ENCODE results near the gene DAZAP1.
A peak's percentile ranks its signal among the peaks of the same experiment; 100 is the strongest.

DAZAP1 gene

DNA sequence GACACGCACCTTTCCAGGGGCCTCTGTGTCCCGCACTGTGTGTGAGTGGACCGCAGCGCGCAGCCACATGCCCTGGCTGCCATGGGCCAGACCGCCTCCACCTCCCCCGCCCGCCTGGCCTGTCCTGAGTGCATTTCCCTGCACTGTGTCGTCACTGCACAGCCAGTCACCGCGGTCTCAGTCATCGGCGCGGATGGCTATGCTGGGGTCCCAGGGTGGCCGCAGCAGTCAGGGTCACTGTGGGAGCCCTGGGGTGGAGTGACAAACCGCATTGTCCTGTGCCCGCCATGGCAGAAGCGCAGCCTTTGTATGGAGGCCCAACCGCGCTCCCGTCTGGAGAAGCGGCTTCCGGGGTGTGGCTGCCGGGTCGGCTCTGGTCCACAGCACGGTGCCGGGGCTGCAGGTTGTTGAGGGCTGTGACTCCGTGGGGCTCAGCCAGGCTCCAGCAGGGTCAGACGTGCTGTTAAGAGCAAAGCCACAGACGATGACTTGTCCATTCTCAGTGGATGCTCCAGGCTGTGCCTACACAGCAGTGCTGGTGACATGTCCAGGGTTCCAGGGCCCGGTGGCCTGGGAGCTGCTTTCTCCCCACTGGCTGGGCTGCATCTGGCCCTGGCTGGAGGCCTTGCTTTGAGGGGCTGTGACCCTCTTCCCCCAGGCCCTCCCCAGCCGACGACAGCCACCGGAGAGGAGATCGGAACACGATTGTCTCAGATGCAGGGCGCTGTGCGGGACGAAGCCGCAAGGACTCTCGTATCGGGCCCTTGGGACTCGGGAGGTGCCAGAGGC lies 30.0 kb upstream of the DAZAP1 start:
- DNase-seq, result no peak

DNA sequence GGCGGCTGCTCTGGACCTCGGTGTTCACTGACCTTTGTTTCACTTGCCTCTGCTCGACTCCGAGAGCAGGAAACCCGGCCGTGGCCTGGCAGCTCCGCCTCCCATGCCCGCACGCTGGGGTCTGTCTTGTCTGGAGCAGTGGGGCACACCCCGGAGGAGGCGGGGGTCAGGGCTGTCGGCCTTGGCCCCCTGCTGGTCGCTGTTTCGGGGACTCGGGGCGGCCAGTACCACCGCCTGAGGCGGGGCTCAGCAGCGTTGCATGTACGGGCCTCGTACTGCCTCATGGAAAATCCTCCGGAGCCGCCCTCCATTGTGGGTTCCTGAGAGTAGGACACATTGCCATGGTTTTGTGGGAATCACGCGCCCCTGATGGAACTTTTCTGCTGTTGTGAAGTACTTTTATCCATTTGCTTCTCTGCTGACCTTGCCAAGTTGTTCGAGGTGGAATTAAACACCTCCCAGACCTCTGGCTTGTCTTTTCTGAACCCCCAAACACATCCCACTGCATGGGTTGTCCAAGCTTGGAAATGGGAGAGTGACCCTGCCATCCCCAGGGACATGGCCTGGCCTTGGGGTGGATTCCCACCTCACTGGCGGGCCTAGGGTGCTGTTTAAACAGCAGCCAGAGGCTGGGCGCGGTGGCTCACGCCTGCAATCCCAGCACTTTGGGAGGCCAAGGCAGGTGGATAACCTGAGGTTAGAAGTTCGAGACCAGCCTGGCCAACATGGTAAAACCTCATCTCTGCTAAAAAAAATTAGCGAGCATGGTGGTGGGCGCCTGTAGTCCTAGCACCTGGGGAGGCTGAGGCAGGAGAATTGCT lies 29.2 kb upstream of the DAZAP1 start:
- no peak for DNase-seq

DNA sequence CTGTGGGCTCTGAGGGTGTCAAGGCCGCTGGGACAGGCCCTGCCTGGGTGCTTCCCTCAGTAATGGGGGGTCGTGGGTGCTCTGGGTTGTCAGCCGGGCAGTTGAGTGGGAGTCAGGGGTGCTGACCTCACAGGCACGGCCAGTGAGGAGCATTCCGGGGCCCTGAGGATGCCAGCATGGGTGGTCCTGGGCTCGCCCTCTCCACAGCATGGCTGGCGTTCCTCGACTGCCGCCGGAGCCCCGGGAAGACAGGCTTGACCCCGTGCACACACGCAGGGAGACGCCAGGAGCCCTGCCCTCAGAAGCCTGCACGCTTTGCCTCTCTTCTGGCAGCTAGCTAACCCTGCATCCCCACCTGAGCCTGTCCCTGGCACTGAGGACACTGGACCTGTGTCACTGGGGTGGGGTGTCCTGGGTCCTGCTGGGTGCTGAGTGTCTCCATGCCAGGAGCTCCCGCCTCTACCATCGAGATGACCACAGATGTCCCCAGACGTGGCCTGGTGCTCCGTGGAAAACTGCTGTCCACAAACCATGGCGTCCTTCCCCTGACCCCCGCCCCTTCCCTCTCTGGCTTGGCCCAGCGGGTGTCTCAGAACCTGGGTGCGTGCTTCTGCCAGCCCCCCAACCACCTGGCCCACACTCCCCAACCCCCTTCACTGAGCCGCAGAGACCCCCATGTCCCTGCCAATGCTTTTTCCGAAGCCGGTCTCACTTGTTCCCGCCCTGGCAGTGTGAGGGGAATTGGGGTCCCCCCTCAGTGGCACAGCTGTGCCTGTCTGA lies 28.1 kb upstream of the DAZAP1 start:
- no peak for DNase-seq

DNA sequence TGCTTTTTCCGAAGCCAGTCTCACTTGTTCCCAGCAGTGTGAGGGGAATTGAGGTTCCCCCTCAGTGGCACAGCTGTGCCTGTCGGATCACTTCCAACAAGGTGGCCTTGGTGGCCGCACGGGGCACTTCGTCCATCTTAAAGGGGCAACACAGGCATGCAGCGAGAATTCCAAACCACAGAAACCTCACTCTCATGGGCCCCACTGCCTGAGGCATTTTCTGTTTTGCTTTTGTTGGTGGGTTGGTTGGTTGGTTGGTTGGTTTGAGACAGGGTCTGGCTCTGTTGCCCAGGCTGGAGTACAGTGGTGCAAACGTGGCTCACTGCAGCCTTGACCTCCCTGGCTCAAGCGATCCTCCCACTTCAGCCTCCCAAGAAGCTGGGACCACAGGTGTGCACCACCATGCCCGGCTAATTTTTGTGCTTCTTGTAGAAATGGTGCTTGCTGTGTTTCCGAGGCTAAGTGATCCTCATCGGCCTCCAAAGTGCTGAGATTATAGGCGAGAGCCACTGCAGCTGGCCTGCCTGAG lies 27.4 kb upstream of the DAZAP1 start:
- no peak for DNase-seq

DNA sequence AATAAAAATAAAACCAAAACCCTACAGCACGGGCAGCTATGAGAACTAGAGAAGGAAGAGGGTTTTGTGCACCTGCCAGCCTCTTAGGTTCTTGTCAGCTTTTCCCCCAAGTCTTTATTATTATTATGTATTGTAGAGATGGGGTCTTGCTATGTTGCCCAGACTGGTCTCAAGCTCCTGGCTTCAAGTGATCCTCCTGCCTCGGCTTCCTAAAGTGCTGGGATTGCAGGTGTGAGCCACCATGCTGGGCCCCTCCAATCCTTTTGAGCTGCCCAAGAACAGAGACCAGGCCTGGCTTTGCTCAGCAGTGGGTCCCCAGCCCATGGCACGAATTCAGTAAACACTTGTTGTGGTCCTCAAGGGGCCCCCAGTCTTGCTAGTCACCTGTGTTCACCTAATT lies 25.1 kb upstream of the DAZAP1 start:
- no peak for DNase-seq

DNA sequence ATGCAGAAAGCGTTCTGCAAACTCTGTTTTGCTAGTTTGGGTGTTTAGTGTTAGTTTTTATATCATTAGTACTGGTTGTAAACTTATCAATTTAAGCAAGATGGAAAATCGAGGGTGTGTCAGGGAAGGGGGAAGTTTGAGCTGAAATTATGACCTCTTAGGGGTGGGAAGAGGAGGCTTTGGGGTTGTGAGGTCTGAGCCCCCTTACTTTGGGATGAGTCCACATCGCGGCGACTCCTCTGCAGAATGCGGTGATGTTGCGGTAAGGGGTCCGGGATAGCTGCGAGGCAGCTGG lies 24.4 kb upstream of the DAZAP1 start:
- DNase-seq, result no peak

DNA sequence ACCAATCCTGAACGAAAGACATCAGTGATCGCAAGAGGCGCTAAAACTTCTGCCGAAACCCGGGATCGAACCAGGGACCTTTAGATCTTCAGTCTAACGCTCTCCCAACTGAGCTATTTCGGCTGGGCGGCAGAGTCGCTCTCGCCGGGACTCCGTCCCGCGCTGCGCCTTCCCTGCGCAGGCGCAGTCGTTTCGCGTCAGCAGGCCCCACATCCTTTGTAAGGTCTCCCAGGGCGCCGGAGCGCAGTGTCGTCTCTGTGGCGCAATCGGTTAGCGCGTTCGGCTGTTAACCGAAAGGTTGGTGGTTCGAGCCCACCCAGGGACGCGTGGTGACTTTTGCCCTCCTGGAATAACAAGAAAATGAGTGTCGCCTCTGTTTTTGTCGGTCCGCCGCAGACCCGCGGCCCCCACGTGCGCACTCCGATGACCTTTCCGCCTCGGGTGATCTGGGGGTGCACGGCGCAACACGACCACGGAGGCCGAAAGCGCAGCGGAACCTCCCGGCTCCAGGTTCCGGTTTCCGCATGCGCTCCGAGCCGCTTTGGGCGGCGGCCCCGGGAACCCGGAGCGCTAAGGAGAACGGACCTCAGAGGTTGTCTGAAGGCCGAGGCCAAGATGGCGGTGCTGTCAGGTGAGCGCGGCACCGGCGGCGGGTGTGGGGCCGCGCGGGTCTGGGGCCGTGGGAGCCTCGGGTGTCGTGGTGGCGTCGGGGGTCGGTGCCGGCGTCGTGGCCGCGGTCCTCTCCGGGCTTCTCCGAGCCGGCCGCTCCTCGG lies 23.9 kb upstream of the DAZAP1 start, which contains the start of gene NDUFS7:
NDUFS7 (plus strand) TSS at position 596 of the 773 bp plus-strand sequence; CDS start at position 616, 20 bp downstream.
- peak; percentile 92 for DNase-seq

DNA sequence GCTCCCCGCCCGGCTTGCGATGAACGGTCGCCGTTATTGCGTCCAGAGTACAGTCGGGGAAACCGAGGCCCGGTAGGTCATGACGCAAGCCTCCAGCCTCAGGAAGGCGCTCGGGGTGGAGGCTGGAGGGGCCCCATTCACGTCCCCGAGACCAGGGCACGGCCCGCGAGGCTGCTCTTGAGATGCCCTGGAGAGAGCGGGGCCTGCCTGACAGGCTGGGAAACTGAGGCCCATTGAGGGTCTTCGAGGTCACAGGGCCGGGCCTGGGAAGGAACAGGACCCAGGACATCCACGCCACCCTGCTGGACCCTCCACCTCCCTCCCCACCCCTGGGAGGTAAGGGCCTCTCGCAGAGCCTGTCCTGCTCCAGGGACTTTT lies 23.3 kb upstream of the DAZAP1 start:
- no peak for DNase-seq

DNA sequence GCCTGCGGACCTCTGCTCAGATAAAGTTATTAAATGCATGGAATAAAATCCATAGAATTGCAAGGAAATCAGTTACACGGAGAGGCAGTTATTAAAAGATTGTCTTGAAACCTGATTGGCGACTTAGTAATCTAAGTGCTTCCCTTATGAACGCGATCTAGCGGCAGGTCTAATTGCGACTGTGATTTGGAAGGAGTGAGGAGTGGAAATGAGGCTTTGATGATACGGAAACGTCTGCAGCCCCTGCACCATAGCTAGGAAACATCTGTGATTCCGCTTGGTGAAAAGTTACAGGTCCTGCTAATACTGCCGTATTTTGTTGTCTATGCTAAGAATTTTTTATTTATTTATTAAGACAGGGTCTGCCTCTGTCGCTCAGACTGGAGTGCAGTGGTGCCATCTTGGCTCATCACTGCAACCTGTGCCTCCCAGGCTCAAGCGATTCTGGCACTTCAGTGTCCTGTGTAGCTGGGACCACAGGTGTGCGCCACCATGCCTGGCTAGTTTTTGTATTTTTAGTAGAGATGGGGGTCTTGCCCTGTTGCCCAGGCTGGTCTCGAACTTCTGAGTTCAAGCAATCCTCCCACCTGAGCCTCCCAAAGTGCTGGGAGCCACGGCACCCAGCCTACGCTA lies 22.8 kb upstream of the DAZAP1 start:
- no peak for DNase-seq

DNA sequence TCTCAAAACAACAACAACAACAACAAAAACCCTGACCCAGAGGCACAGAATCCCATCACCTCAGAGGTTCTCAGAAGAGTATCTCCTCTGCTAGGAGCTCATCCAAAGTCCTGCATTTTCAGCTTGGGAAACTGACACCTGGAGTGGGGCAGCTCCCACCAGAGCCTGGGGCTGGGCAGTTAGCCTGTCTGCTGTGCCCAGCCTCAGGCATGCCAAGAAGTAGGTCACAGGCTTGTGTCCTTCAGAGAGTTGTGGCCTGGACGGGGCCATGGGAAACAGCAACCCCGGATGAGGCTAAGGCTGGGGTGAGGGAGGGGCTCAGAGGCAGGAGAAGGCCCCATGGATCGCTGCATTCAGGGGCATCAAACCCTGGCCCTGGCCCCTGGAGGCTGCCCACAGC lies 21.6 kb upstream of the DAZAP1 start:
- DNase-seq, result no peak

DNA sequence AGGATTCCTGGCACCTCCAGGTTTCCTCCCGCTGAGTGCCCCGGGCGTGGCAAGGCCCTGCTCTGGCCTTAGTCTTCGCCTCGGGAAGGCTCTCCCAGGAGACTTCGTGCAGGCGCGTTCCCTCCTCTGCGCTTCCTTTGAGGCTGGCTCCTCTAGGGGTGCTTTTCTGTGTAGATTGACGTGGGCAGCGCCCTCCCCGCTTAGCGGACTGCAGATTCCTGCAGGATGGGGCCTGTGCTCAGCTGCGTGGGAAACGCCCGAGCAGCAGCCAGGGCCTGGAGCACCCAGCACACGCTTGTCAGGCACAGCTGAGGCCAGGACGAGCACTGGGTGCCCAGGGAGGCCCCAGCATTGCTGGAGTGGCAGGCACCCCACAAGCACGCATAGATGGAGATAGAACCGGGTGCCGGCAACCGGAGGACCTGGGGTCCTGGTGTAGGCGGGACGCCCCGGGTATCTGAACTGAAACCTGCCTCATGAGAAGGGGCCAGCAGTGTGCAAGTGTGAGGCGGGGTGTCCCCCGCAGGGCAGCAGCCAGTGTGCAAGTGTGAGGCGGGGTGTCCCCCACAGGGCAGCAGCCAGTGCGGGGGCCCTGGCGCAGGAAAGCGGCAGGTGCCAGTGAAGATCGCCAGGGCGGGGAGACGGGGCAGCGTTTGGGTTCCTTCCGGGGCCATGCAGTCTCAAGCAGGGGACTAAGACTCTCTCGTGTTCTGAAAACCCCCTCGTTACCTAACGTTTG lies 20.3 kb upstream of the DAZAP1 start:
- DNase-seq, result no peak

DNA sequence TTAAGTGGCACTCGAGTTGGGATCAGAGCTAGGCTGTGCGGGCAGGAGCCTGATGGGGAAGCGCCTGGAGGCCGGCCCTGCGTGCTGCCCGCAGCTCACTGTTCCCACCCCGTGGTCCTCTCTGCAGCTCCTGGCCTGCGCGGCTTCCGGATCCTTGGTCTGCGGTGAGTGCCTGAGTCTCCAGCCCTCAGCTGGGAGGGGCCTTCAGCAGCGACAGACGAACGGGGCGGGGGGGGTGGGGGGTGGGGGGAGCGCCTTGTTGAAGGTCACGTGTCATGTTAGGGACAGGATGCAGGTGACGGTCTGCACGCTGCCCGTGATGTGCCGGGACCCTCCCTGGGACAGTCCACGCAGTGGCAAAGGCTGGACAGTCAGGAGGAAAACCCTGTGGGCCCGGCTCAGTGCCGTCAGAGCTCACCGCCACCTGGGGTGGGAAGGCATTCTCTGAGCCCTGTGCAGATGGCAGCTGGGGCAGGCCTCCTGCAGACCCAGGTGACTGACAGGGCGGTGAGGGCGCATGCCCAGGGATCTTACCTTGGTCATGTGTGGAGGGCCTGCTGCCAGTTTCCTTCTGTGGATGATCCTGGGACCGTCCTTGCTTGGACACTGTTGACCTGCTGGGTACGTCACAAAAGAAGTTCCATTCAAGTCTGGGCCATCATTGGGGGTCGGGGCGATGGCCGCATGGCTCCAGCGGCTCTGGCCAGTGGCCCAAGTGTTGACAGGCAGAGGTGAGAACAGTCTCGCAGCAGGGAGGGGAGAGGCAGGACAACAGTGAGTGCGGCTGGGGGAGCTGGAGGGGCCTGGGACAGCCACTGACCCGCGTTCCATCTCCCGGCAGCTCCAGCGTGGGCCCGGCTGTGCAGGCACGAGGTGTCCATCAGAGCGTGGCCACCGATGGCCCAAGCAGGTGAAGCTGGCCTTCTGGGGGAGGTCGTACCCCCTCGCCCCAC lies 19.4 kb upstream of the DAZAP1 start:
- DNase-seq, result no peak

DNA sequence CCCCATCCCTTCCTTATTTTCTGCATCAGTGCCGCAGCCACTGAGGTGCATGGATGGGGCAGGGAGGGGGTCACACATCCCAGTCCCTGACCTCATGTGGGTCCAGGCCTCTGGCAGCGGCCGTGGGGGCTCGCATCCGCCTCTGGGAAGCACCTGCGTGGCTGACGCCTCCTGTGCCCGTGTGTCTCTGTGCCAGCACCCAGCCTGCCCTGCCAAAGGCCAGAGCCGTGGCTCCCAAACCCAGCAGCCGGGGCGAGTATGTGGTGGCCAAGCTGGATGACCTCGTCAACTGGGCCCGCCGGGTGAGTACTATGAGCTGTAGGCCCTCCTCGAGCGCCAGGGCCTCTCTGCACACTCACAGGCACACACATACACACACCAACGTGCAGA lies 18.8 kb upstream of the DAZAP1 start:
- no peak for DNase-seq

DNA sequence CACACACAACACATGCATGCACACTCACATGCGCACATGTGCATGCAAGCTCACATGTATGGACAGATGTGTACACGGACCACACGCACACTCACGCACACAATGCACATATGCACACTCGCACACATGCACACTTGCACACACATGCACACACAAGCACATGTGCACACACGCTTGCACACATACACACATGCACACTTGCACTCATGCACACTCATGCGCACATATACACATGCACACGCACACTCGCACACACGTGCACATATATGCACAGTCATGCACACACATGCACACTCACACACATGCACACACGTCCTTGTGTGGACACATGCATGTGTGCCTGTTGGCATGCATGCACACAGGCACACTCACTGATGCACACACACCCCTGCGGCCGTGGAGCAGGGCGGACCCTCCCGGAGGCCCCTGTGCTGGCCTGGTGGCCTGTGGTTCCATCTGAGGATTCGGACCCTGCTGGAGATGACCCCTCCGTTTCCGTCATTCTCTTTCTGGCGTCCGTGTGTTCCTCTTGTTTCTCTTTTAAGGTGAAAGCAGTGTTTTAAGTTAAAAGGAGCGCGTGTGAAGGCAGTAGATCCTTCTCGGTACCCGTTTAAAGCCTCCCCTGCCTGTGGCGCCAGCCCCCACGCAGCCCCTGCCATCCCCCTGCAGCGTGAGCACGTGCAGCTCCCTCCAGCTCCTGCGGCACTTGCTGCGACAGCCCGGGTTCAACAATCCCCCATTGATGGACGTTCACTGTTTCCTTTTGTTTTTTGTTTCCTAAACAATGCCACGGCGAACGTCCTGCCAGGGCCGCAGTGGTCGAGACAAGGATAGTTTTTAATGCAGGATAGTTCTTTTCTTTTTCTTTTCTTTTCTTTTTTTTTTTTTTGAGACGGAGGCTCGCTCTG lies 18.1 kb upstream of the DAZAP1 start:
- no peak for DNase-seq

DNA sequence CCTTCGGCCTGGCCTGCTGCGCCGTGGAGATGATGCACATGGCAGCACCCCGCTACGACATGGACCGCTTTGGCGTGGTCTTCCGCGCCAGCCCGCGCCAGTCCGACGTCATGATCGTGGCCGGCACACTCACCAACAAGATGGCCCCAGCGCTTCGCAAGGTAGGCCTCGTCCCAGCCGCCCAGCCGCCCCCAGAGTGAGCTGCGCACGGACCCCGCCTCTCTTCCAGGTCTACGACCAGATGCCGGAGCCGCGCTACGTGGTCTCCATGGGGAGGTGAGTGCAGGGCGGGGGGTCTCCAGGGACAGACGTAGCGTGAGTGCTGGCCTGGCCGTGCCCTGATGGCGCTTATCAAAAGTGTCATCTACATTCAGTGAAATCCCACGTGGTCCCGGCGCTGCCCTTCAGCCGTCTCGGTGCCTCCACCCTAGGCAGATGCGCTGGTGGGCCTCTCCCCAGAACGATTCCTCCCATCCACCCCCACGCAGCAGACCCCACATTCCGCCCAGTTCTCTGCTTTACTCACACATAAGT lies 16.4 kb upstream of the DAZAP1 start:
- no peak for DNase-seq

DNA sequence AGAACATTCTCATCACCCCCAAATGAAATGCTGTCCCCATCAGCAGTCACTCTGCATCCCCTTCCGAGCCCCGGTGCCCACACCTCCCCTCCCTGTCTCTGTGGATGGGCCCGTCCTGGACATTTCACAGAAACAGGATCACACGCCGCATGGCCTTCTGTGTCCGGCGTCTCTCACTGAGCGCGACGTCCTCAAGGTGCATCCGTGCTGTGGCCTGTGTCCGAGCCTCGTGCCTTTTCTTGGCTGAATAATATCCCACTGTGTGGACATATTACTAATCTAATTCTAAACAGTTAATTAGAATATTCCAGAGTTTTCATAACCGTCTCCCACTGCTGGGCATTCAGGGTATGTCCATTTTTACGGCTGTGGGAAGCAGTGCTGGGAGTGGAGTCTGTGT lies 15.0 kb upstream of the DAZAP1 start:
- no peak for DNase-seq

DNA sequence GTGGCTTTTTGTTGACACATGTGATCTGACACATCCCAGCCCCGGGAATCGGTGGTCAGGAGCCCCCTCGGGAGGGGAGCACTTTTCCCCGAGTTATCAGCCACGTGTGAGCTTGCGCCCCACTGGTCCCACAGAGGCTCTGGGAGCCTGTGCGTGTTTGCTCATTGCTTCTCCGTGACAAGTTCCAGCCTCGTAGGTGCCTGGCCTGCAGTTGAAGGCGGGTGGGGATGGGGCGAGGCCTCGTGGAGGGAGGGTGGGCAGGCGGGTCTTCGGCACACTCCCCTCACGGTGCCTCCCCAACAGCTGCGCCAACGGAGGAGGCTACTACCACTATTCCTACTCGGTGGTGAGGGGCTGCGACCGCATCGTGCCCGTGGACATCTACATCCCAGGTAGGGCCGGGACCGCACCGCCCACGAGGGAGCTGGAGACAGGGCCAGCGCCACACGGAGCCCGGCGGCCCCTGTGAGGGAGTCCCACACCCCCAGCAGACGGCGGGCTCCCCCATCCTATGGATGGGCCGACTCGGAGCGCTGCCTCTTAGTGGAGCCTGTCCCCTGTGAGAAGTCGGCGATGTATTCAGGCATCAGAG lies 14.4 kb upstream of the DAZAP1 start:
- no peak for DNase-seq

DNA sequence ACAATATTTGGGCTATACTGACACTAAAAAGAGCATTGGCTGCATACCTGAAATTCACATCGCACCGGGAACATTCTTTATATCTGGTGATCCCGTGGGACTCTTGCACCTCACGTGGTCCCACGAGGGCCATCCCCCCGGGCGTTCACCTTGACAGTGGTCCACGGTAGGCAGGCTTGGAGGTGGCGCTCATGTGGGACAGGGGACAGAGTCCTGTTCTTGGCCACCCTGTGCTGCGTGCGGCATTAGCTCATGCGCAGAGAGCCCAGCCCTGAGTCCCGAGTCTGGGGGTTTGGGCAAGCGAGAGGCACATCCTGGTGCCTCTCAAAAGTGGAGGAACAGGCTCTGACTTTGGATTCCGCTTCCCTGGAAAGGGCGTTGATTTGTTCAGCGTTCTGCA lies 13.5 kb upstream of the DAZAP1 start:
- no peak for DNase-seq
